Measurements from ENCODE around the gene CMTM2.

Gene CMTM2

GRCh38 chr16:66604376-66605176 is 25.3 kb downstream of the CMTM2 start, which contains the start of gene CMTM3:
TSS of gene CMTM3 (plus strand) at chr16:66604704. CDS start at chr16:66604806, 102 bp downstream.
- DNase-seq (ENCODE audit: extremely low spot score): peak; percentile 83
- CTCF ChIA-PET: interaction anchor here (0.5 to 2.5 kb wide), 16 partner anchors 10 to 263 kb away, joined by 3 to 8 read pairs (median 3); partner anchors contain the start of gene CKLF
- peak; percentile 81 for TF ChIP-seq CTCF (IDR thresholded peaks at IDR 0.05; ENCODE audit: control extremely low read depth, extremely low read depth, low read depth, missing control alignments)
- POLR2A ChIA-PET: no interaction called here

- no peak for TF ChIP-seq CTCF (IDR thresholded peaks at IDR 0.05; ENCODE audit: control extremely low read depth, extremely low read depth, low read depth, missing control alignments)
- ChIA-PET CTCF (interaction anchor here (0.5 to 3.3 kb wide), 10 partner anchors 11 to 263 kb away, joined by 3 to 23 read pairs (median 3); no protein-coding TSS in a partner anchor), POLR2A (no interaction called here)
- DNase-seq (ENCODE audit: extremely low spot score): peak; percentile 68
Measured at GRCh38 chr16:66605177-66605978, 26.1 kb downstream of the CMTM2 start.

- CTCF ChIA-PET: interaction anchor here (0.7 to 3.5 kb wide), 7 partner anchors 8 to 199 kb away, joined by 3 to 32 read pairs (median 4); no protein-coding TSS in a partner anchor
- POLR2A ChIA-PET: no interaction called here
- no peak for TF ChIP-seq CTCF (IDR thresholded peaks at IDR 0.05; ENCODE audit: control extremely low read depth, extremely low read depth, low read depth, missing control alignments)
- peak; percentile 70 for DNase-seq (ENCODE audit: extremely low spot score)
Measured at GRCh38 chr16:66605979-66606751, 26.9 kb downstream of the CMTM2 start.

- peak; percentile 86 for TF ChIP-seq CTCF (IDR thresholded peaks at IDR 0.05; ENCODE audit: control extremely low read depth, extremely low read depth, low read depth, missing control alignments)
- POLR2A ChIA-PET: no interaction called here
- DNase-seq (ENCODE audit: extremely low spot score): peak; percentile 90
- CTCF ChIA-PET: interaction anchor here (0.6 to 6.6 kb wide), 67 partner anchors 11 to 459 kb away, joined by 3 to 40 read pairs (median 4); partner anchors contain the start of genes CKLF, CMTM2 and DYNC1LI2
Measured at GRCh38 chr16:66608241-66609138, 29.2 kb downstream of the CMTM2 start.

GRCh38 chr16:66609139-66609510 is 29.9 kb downstream of the CMTM2 start:
- DNase-seq (ENCODE audit: extremely low spot score): no peak
- POLR2A ChIA-PET: no interaction called here
- no peak for TF ChIP-seq CTCF (IDR thresholded peaks at IDR 0.05; ENCODE audit: control extremely low read depth, extremely low read depth, low read depth, missing control alignments)
- CTCF ChIA-PET: interaction anchor here (0.6 to 6.6 kb wide), 65 partner anchors 10 to 458 kb away, joined by 3 to 40 read pairs (median 4); partner anchors contain the start of genes CKLF, CMTM2 and DYNC1LI2
